HEK293T (cell line): ENCODE data around the gene CDHR2.

Experiments used
- ARNT ChIP-seq: fragments of 450-650 bp; IDR thresholded peaks from 2 replicates; pipeline ENCODE4 v1.6.1; 2017; ENCODE audit warnings: mild to moderate bottlenecking
- BHLHE40 ChIP-seq: fragments of 450-650 bp; IDR thresholded peaks from 2 replicates; pipeline ENCODE4 v1.6.1; 2016; ENCODE audit warnings: mild to moderate bottlenecking, moderate library complexity, borderline replicate concordance
- CTBP1 ChIP-seq: fragments of 450-650 bp; IDR thresholded peaks from 2 replicates; pipeline ENCODE4 v1.6.1; 2016; ENCODE audit warnings: borderline replicate concordance
- ELF4 ChIP-seq: fragments of 450-650 bp; IDR thresholded peaks from 2 replicates; pipeline ENCODE4 v1.6.1; 2017; ENCODE audit warnings: antibody characterized with exemption
- FOXA1 ChIP-seq: fragments of 450-650 bp; IDR thresholded peaks from 2 replicates; pipeline ENCODE4 v1.6.1; 2016; ENCODE audit warnings: mild to moderate bottlenecking
- FOXK2 ChIP-seq: fragments of 450-650 bp; IDR thresholded peaks from 2 replicates; pipeline ENCODE4 v1.6.1; 2016; ENCODE audit warnings: mild to moderate bottlenecking
- FOXM1 ChIP-seq: fragments of 450-650 bp; IDR thresholded peaks from 2 replicates; pipeline ENCODE4 v1.6.1; 2017; ENCODE audit warnings: mild to moderate bottlenecking, borderline replicate concordance
- LEF1 ChIP-seq: fragments of 450-650 bp; IDR thresholded peaks from 2 replicates; pipeline ENCODE4 v1.6.1; 2017; ENCODE audit warnings: mild to moderate bottlenecking, borderline replicate concordance
- NFRKB ChIP-seq: fragments of 450-650 bp; IDR thresholded peaks from 2 replicates; pipeline ENCODE4 v1.6.1; 2016; ENCODE audit warnings: mild to moderate bottlenecking, moderate library complexity
- SP1 ChIP-seq: fragments of 450-650 bp; IDR thresholded peaks from 2 replicates; pipeline ENCODE4 v1.6.1; 2017
- SUZ12 ChIP-seq: fragments of 450-650 bp; IDR thresholded peaks from 2 replicates; pipeline ENCODE4 v1.6.1; 2016; ENCODE audit warnings: mild to moderate bottlenecking
- TARDBP ChIP-seq: fragments of 450-650 bp; IDR thresholded peaks from 2 replicates; pipeline ENCODE4 v1.6.1; 2016
- ZNF384 ChIP-seq: fragments of 450-650 bp; IDR thresholded peaks from 2 replicates; pipeline ENCODE4 v1.6.1; 2016
- TF ChIP-seq, protein P1 (sequence below): fragments of 450-650 bp; IDR thresholded peaks from 2 replicates; pipeline ENCODE4 v1.6.1; 2016

- TF ChIP-seq TARDBP (no peak), CTBP1 (no peak), SUZ12 (no peak), ZNF384 (no peak), FOXM1 (no peak), ELF4 (no peak), ARNT (no peak), SP1 (no peak), NFRKB (no peak), BHLHE40 (no peak), FOXK2 (no peak), FOXA1 (no peak), LEF1 (no peak)
- TF ChIP-seq, protein P1, sequence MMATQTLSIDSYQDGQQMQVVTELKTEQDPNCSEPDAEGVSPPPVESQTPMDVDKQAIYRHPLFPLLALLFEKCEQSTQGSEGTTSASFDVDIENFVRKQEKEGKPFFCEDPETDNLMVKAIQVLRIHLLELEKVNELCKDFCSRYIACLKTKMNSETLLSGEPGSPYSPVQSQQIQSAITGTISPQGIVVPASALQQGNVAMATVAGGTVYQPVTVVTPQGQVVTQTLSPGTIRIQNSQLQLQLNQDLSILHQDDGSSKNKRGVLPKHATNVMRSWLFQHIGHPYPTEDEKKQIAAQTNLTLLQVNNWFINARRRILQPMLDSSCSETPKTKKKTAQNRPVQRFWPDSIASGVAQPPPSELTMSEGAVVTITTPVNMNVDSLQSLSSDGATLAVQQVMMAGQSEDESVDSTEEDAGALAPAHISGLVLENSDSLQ = no peak
These were observed 29.3 kb downstream of the CDHR2 start for GRCh38 chr5:176578391-176578808.
